NCI-H1417 (cell line): ENCODE results near the gene RNF141.
A peak's percentile ranks its signal among the peaks of the same experiment; 100 is the strongest.

Experiments
- DNase-seq, 3 experiments: peaks; one replicate each; lab custom pipeline; 2025; lab: John Stamatoyannopoulos, UW

RNF141 gene

GRCh38 chr11:10561043-10561818 lies 20.2 kb upstream of the RNF141 start:
- DNase-seq = no peak

GRCh38 chr11:10558288-10558687 lies 17.3 kb upstream of the RNF141 start:
- no peak for DNase-seq

GRCh38 chr11:10556590-10556989 lies 15.6 kb upstream of the RNF141 start:
- DNase-seq = no peak

- DNase-seq = no peak
These were observed 10.9 kb upstream of the RNF141 start for GRCh38 chr11:10551845-10552352.

GRCh38 chr11:10551290-10551592 lies 10.3 kb upstream of the RNF141 start:
- DNase-seq = no peak

GRCh38 chr11:10550503-10551289 lies 9.7 kb upstream of the RNF141 start:
- no peak for DNase-seq

GRCh38 chr11:10544491-10545465 lies 3.8 kb upstream of the RNF141 start:
- DNase-seq = no peak

- no peak for DNase-seq
These were observed 2.8 kb upstream of the RNF141 start for GRCh38 chr11:10543782-10544181.

GRCh38 chr11:10542776-10543175 lies 1.8 kb upstream of the RNF141 start:
- DNase-seq = no peak

GRCh38 chr11:10541561-10541930 lies 559 bp upstream of the RNF141 start:
- peak in 2 of 3 experiments; percentile 49 to 92 for DNase-seq

- DNase-seq = peak in 2 of 3 experiments; percentile 80
These were observed 457 bp downstream of the RNF141 start for GRCh38 chr11:10540546-10540914.

- no peak for DNase-seq
These were observed 1.6 kb downstream of the RNF141 start for GRCh38 chr11:10539339-10539738.

- no peak for DNase-seq
These were observed 2.1 kb downstream of the RNF141 start for GRCh38 chr11:10538924-10539323.

GRCh38 chr11:10537600-10537999 lies 3.4 kb downstream of the RNF141 start:
- no peak for DNase-seq

- DNase-seq = no peak
These were observed 6.7 kb downstream of the RNF141 start for GRCh38 chr11:10534316-10534715.

- DNase-seq = no peak
These were observed 7.7 kb downstream of the RNF141 start for GRCh38 chr11:10533323-10533722.

- DNase-seq = no peak
These were observed 8.5 kb downstream of the RNF141 start for GRCh38 chr11:10532526-10532925.

GRCh38 chr11:10529279-10529678 lies 11.7 kb downstream of the RNF141 start:
- no peak for DNase-seq

GRCh38 chr11:10528121-10528520 lies 12.9 kb downstream of the RNF141 start:
- DNase-seq = no peak

GRCh38 chr11:10526974-10527918 lies 13.7 kb downstream of the RNF141 start:
- no peak for DNase-seq

GRCh38 chr11:10524471-10524870 lies 16.5 kb downstream of the RNF141 start:
- no peak for DNase-seq
